IPS DF 4.7 (cell line): ENCODE measurements around the gene PDE4DIP.
"Not testable (repeated sequence)": the region's sequence is repeated elsewhere in the genome, so short reads cannot be mapped to it uniquely, and the experiment has no call there.

Source experiments
- DNase-seq: peaks from one replicate; pipeline ENCODE4 v3.0.0-alpha.2; 2013; ENCODE audit warnings: low spot score; ENCODE audit errors: extremely low read depth

Gene PDE4DIP

GRCh38 chr1:149064611-149065010 lies 220.4 kb downstream of the PDE4DIP start:
- DNase-seq = not testable (repeated sequence)

GRCh38 chr1:149075505-149076127 lies 231.4 kb downstream of the PDE4DIP start:
- not testable (repeated sequence) for DNase-seq
